Heart right ventricle (tissue), 16 donors: ENCODE results near the gene AK9. TPM values are rescaled to one million over a fixed set of nuclear protein-coding genes. Genes with fewer than 3 reads are reported as not detected.

Experiments used
- ATAC-seq, 8 donors: fragments of 200-7000 bp; cut with Tn5 transposase; one replicate each; pipeline ENCODE4 v1.9.1; 2020; ENCODE audit warnings: mild to moderate bottlenecking in 8 of 8, moderate library complexity in 8 of 8, moderate number of reproducible peaks in 1 of 8
- DNase-seq, 2 donors: peaks; one replicate each; pipeline ENCODE4 v3.0.0-alpha.2; 2020
- H3K27ac ChIP-seq, 10 donors: fragments of 200-600 bp; sonication (generic) in 2 of 10; one replicate each; pipeline versions ENCODE4 v1.5.0 to v1.8.0; 2020 to 2022; ENCODE audit warnings: mild to moderate bottlenecking in 3 of 10
- H3K27me3 ChIP-seq, 7 donors: fragments of 200-600 bp; one replicate each; pipeline ENCODE4 v1.8.0; 2021 to 2022; ENCODE audit warnings: mild to moderate bottlenecking in 2 of 7
- H3K36me3 ChIP-seq, 9 donors: fragments of 200-600 bp; sonication (generic) in 1 of 9; one replicate each; pipeline versions ENCODE4 v1.5.0 to v1.8.0; 2020 to 2022; ENCODE audit warnings: mild to moderate bottlenecking in 2 of 9
- H3K4me1 ChIP-seq, 9 donors: fragments of 200-600 bp; sonication (generic) in 1 of 9; one replicate each; pipeline versions ENCODE4 v1.5.0 to v1.8.0; 2020 to 2022; ENCODE audit warnings: mild to moderate bottlenecking in 4 of 9
- H3K4me3 ChIP-seq, 10 donors: fragments of 200-600 bp; sonication (generic) in 2 of 10; one replicate each; pipeline versions ENCODE4 v1.5.0 to v1.8.0; 2020 to 2022; ENCODE audit warnings: mild to moderate bottlenecking in 7 of 10, moderate library complexity in 2 of 10
- H3K9me3 ChIP-seq, 11 donors: fragments of 200-600 bp in 10 of 11; sonication (generic) in 2 of 11; one replicate each; pipeline versions ENCODE4 v1.5.0 to v1.8.0; 2013 to 2022; ENCODE audit warnings: mild to moderate bottlenecking in 2 of 11, control low read depth in 1 of 11, moderate library complexity in 1 of 11
- CTCF ChIP-seq, 9 donors: fragments of 200-600 bp; sonication (generic) in 2 of 9; IDR thresholded peaks; one replicate each; pipeline versions ENCODE4 v1.5.0 to v1.8.0; 2021 to 2022; ENCODE audit warnings: antibody characterized with exemption in 9 of 9, mild to moderate bottlenecking in 5 of 9, moderate library complexity in 1 of 9
- WGBS, 2 donors: extraction: QIAGEN DNeasy Blood & Tissue Kit; methylation state at CpG; one replicate each; pipeline ENCODE4 v1.1.7; 2013; ENCODE audit warnings: inconsistent platforms in 1 of 2; 5-methylcytosine and 5-hydroxymethylcytosine counted together
- intact Hi-C, 10 donors: fragments of 100-400 bp; cut with DNase I; formaldehyde crosslinking; loops; one replicate each; pipeline versions ENCODE4 v1.11.1 to v1.14.2; 2022
- polyA plus RNA-seq, 2 donors: library from polyadenylated mRNA; stranded (reverse); fragments of 200-250 nt; gene quantifications; one replicate each; pipeline ENCODE4 v1.2.3, GENCODE V29; 2013
- total RNA-seq, 10 donors: library from RNA; stranded (reverse); fragmentation: NEBNext Ultra II Directional in 3 of 10; extraction: Animal tissue kit (Norgen Biotek cat#: 25700) in 3 of 10; gene quantifications; one replicate each; pipeline versions ENCODE4 v1.2.1 to v1.2.4, GENCODE V29; 2021 to 2023
- donor health status: Arrhythmogenic right ventricular cardiomyopathy.
- donor health status: ischemic (EF 13 %, LVEDD 7.1; RV severe dilation, severe dysfunction).
- donor health status: healthy with polysubstance abuse.
- donor health status: DM: no; HTN: yes; CAD: no.
- donor health status: DM: no; HTN: no; CAD: no.
- donor health status: ischemic (EF 25% LVEDD 6.9; RV normal size, moderate dysfunction).
- donor health status: ischemic (EF 25% LVEDD 5.7; RV mildly dilated, moderate dysfunction).
- donor health status: healthy.
- donor health status: DM: yes; HTN: yes; CAD: no.
- donor health status: Ischemic cardiomyopathy.
- donor health status: ischemic (EF 35%, LVEDD 5.7; RV mildly dilated, moderate dysfunction).
- donor health status: nonischemic (EF 11% LVEDD 7.7; RV severe dilation, severe dysfunction).
- donor health status: DM: yes; HTN: yes; CAD: no.
- donor health status: PGD.
- donor health status: ischemic (EF 29% LVEDD 5.4; RV normal size, mild dysfunction).
- donor health status: nonischemic (EF 23%, LVEDD 6.1; RV moderate dilation, normal function).

Gene AK9
- total and polyA plus RNA-seq, 12 donors: 4.6 to 17.0 (median 10.9) TPM

DNA sequence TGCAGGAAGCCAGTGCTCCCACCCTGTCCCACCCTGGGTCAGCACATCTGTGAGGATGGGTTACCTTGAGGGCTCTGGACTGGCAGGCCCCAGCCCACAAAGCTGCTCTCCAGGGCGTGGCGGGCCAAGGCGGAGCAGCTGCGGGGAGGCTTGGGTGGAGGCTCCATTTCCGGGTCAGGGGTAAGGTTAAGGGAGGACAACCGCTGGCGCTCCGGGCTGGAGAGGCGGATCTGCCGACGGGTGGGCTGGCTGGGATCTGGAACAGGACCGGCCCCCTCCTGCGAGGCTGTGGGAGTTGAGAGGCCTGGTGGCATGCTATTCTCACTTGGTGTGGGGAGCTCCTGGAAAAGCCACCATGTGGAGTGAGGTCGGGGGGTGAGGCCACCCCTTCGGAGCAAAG, 244.9 kb downstream of the AK9 start:
- WGBS, 2 donors: 85 to 88% methylated on average over 15 of the region's 15 CpGs

DNA sequence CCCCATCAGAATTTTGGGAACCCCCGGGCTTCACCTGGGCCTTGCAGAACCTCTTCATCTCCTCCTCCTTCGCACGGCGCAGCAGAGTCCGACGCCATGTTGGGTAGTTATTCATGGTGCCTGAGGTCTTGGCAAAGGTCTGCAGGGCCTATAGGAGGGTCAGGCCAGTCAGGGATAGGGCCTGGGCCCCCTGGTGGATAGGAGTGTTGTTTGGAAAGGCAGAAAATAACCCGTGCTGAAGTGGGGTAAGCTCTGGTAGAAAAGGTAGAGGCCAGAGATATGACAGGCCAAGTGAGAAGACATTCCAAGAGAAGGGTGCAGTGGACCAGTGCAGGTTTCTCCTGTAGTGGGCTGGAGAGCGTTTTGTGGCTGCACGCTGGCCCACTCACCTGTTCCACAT, 245.6 kb downstream of the AK9 start:
- WGBS, 2 donors: 91 to 92% methylated on average over 9 of the region's 9 CpGs
- DNase-seq (no peak), ATAC-seq (no peak)
- Histone ChIP-seq H3K36me3 (peaks cover 0 to 67% (median 0%) of the 10 kb centered on the region in 9 donors), H3K27me3 (no peaks in the 10 kb centered on the region), H3K4me1 (peaks cover 9 to 18% (median 10%) of the 10 kb centered on the region in 9 donors), H3K27ac (no peak overlapping the region), H3K9me3 (no peaks in the 10 kb centered on the region), H3K4me3 (no peak overlapping the region)
- intact Hi-C loops: no loop called here
- no peak for TF ChIP-seq CTCF (IDR thresholded peaks at IDR 0.05)

More for the DNA sequence above, 244.9 kb downstream of the AK9 start:
- H3K4me1 ChIP-seq: peaks cover 9 to 19% (median 10%) of the 10 kb centered on the region in 9 donors
- no peaks in the 10 kb centered on the region for H3K27me3 ChIP-seq
- H3K27ac ChIP-seq: no peak overlapping the region
- ATAC-seq (no peak), DNase-seq (no peak)
- peaks cover 0 to 67% (median 0%) of the 10 kb centered on the region in 9 donors for H3K36me3 ChIP-seq
- no peaks in the 10 kb centered on the region for H3K9me3 ChIP-seq
- intact Hi-C loops: no loop called here
- no peak for TF ChIP-seq CTCF (IDR thresholded peaks at IDR 0.05)
- H3K4me3 ChIP-seq: no peak overlapping the region

DNA sequence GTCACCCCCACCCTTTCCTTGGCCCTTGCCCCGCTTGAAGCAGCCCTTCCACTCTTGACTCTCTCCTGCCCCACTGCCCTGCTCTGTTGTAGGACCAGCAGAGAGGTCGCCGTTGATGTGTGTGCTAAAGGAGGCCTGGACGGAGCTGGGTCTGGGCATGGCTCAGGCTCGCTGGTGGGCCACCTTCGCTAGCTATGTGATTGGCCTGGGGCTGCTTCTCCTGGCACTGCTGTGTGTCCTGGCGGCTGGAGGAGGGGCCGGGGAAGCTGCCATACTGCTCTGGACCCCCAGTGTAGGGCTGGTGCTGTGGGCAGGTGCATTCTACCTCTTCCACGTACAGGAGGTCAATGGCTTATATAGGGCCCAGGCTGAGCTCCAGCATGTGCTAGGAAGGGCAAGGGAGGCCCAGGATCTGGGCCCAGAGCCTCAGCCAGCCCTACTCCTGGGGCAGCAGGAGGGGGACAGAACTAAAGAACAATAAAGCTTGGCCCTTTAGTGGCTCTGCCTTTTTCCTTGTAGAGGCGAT, 247.5 kb downstream of the AK9 start:
- intact Hi-C loops: loop anchor here in 3 of 10 donors (5.0 kb wide), 3 partner anchors 39 to 249 kb away; partner anchors contain the start of genes AK9 (in 1 of the 3), CD164 (in 1 of the 3), FIG4 (in 1 of the 3) and ZBTB24 (in 1 of the 3)
- no peaks in the 10 kb centered on the region for H3K27me3 ChIP-seq
- DNase-seq: no peak
- peaks cover 9 to 27% (median 15%) of the 10 kb centered on the region in 9 donors for H3K4me1 ChIP-seq
- H3K36me3 ChIP-seq: peaks cover 0 to 52% (median 0%) of the 10 kb centered on the region in 9 donors
- TF ChIP-seq CTCF (IDR thresholded peaks at IDR 0.05): no peak
- 96 to 97% methylated on average over 10 of the region's 10 CpGs for WGBS, 2 donors
- H3K9me3 ChIP-seq: no peaks in the 10 kb centered on the region
- H3K4me3 ChIP-seq: no peak overlapping the region
- H3K27ac ChIP-seq: no peak overlapping the region
- no peak for ATAC-seq

Other genes starting within 250 kb of the AK9 start
- gene MICAL1, start 235.4 kb downstream of the AK9 start, total RNA-seq: 10 to 100 TPM in 2 of 10 donors, 1 to 10 TPM in 8; 2.4 to 11.5 (median 4.9) TPM
- gene MICAL1, start 235.4 kb downstream of the AK9 start, polyA plus RNA-seq: 10 to 100 TPM; 10.2 to 24.0 TPM
- 1 to 10 TPM; 2.4 to 4.0 (median 3.3) TPM for gene ZBTB24, start 208.0 kb downstream of the AK9 start, total RNA-seq
- gene ZBTB24, start 208.0 kb downstream of the AK9 start, polyA plus RNA-seq: 1 to 10 TPM; 1.1 to 2.3 TPM
- gene FIG4, start 94 bp upstream of the AK9 start, total RNA-seq: 10 to 100 TPM in 3 of 10 donors, 1 to 10 TPM in 7; 7.6 to 13.1 (median 9.3) TPM
- 1 to 10 TPM; 5.1 to 6.7 TPM for gene FIG4, start 94 bp upstream of the AK9 start, polyA plus RNA-seq